ENCODE results near the gene COL8A1.

DNA sequence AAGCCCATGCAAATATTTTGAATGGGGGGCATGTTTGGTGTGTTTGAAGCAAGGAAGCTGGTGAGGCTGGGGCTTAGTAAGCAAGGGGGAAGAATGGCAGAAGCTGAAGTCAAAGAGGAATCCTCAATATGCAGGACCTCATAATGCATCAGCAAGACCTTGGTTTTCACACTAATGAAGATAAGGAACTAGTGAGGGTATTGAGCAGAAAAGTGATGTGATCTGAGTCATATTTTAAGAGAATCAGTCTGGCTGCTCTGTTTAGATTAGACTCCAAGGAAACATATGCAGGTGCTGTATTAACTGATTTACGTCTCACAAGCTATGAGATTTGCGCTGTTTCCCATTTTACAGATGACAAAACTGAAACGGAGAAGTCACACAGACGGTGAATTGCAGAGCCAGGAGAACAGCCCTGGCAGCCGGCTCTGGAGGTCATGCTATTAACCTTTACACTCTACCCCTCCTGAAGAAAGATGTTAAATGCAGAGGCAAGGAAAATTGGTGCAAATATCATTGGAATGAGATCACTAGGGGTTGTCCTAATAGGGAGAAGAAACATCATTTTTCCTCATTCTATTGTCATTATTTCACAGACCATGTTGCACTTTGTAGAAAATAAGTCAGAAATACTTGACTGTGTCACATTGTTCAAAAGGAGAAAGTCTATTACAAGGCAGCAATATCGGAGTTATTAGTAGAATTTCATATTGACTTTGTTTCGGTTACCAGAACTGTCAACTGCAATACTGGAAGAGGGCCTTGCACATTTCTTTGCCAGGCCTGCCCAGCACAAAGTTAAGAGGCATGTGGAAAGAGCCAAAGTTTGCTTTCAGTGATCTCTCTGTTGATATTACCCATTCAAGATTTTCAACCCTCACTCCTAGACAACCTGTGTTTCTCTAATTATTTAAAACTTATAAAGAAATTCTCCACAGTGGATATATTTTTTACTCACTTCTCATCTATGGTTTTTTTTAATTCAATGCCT, 64.9 kb downstream of the COL8A1 start:
- TF ChIP-seq, protein P1, sequence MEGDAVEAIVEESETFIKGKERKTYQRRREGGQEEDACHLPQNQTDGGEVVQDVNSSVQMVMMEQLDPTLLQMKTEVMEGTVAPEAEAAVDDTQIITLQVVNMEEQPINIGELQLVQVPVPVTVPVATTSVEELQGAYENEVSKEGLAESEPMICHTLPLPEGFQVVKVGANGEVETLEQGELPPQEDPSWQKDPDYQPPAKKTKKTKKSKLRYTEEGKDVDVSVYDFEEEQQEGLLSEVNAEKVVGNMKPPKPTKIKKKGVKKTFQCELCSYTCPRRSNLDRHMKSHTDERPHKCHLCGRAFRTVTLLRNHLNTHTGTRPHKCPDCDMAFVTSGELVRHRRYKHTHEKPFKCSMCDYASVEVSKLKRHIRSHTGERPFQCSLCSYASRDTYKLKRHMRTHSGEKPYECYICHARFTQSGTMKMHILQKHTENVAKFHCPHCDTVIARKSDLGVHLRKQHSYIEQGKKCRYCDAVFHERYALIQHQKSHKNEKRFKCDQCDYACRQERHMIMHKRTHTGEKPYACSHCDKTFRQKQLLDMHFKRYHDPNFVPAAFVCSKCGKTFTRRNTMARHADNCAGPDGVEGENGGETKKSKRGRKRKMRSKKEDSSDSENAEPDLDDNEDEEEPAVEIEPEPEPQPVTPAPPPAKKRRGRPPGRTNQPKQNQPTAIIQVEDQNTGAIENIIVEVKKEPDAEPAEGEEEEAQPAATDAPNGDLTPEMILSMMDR (IDR thresholded peaks at IDR 0.05): no peak
- TF ChIP-seq EP300 (IDR thresholded peaks at IDR 0.05) (no peak), POLR2AphosphoS5 (IDR thresholded peaks at IDR 0.05) (no peak)

Data from esophagus muscularis mucosa (tissue), 4 donors.